ENCODE measurements around the gene CMSS1.

DNA sequence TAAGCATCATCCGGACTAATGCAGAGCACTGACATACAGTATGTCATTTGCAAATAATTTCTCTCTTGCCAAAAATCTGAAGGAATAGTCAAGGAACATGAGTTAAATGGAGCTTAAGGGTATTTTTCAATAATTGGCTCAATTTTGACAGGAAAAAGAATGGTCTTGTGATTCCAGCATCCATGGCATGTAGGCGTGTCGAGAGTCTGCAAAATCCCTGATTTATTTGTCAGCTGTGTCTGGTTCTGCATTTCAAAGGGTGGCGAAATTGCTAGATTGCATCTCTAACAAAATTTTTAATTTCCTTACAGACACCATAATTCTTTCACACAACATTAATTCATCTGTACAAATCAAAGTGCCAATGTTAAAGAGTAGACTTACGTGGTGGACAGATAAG, 377.7 kb downstream of the CMSS1 start:
- no peak for TF ChIP-seq ELF4 (IDR thresholded peaks at IDR 0.05)
- no peak for TF ChIP-seq TARDBP (IDR thresholded peaks at IDR 0.05)
- no peak for TF ChIP-seq SP1 (IDR thresholded peaks at IDR 0.05)
- TF ChIP-seq, protein P1, sequence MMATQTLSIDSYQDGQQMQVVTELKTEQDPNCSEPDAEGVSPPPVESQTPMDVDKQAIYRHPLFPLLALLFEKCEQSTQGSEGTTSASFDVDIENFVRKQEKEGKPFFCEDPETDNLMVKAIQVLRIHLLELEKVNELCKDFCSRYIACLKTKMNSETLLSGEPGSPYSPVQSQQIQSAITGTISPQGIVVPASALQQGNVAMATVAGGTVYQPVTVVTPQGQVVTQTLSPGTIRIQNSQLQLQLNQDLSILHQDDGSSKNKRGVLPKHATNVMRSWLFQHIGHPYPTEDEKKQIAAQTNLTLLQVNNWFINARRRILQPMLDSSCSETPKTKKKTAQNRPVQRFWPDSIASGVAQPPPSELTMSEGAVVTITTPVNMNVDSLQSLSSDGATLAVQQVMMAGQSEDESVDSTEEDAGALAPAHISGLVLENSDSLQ (IDR thresholded peaks at IDR 0.05), result no peak
- TF ChIP-seq FOXM1 (IDR thresholded peaks at IDR 0.05; ENCODE audit: borderline replicate concordance), result no peak
- TF ChIP-seq CTBP1 (IDR thresholded peaks at IDR 0.05; ENCODE audit: borderline replicate concordance), result no peak
- no peak for TF ChIP-seq BHLHE40 (IDR thresholded peaks at IDR 0.05; ENCODE audit: borderline replicate concordance)
- no peak for TF ChIP-seq ARNT (IDR thresholded peaks at IDR 0.05)
- TF ChIP-seq FOXK2 (IDR thresholded peaks at IDR 0.05), result no peak
- no peak for TF ChIP-seq SUZ12 (IDR thresholded peaks at IDR 0.05)
- TF ChIP-seq HDGF (IDR thresholded peaks at IDR 0.05; ENCODE audit: borderline replicate concordance), result no peak
- no peak for TF ChIP-seq FOXA1 (IDR thresholded peaks at IDR 0.05)
- TF ChIP-seq L3MBTL2 (conservative IDR thresholded peaks at IDR 0.05), result no peak
